Sigmoid colon (tissue), 7 donors: ENCODE data around the gene SAMD14. TPM values are rescaled to one million over a fixed set of nuclear protein-coding genes. Genes with fewer than 3 reads are reported as not detected.

ENCODE experiments used
- DNase-seq: peaks from one replicate; pipeline ENCODE4 v3.0.0-alpha.2; 2019
- H3K27ac ChIP-seq, 4 donors: fragments of 200-600 bp; sonication (generic); one replicate each; pipeline ENCODE4 v1.5.1; 2016 to 2019; ENCODE audit warnings: mild to moderate bottlenecking in 1 of 4
- H3K27me3 ChIP-seq, 3 donors: fragments of 200-600 bp; sonication (generic); one replicate each; pipeline ENCODE4 v1.5.1; 2019; ENCODE audit warnings: mild to moderate bottlenecking in 1 of 3
- H3K36me3 ChIP-seq, 4 donors: fragments of 200-600 bp; sonication (generic); one replicate each; pipeline ENCODE4 v1.5.1; 2016 to 2019
- H3K4me1 ChIP-seq, 4 donors: fragments of 200-600 bp; sonication (generic); one replicate each; pipeline ENCODE4 v1.5.1; 2017 to 2019
- H3K4me3 ChIP-seq, 4 donors: fragments of 200-600 bp; sonication (generic); one replicate each; pipeline ENCODE4 v1.5.1; 2017 to 2019; ENCODE audit warnings: mild to moderate bottlenecking in 2 of 4, moderate library complexity in 1 of 4
- H3K9me3 ChIP-seq, 4 donors: fragments of 200-600 bp in 3 of 4; sonication (generic) in 3 of 4; one replicate each; pipeline versions ENCODE4 v1.5.1 to v1.6.1; 2013 to 2019
- EP300 ChIP-seq, 4 donors: sonication (generic); formaldehyde crosslinking; IDR thresholded peaks; one replicate each; pipeline ENCODE4 v1.6.1; 2017; ENCODE audit warnings: antibody characterized with exemption in 4 of 4
- POLR2A ChIP-seq, 2 donors: fragments of 450-650 bp; IDR thresholded peaks; one replicate each; pipeline ENCODE4 v1.6.1; 2016; ENCODE audit warnings: antibody characterized with exemption in 2 of 2, mild to moderate bottlenecking in 2 of 2, moderate library complexity in 2 of 2
- POLR2AphosphoS5 ChIP-seq, 4 donors: sonication (generic); formaldehyde crosslinking; IDR thresholded peaks; one replicate each; pipeline ENCODE4 v1.6.1; 2017; ENCODE audit warnings: antibody characterized with exemption in 4 of 4
- WGBS, 2 donors: extraction: QIAGEN DNeasy Blood & Tissue Kit; methylation state at CpG; one replicate each; pipeline ENCODE4 v1.1.7; 2013; 5-methylcytosine and 5-hydroxymethylcytosine counted together
- intact Hi-C: fragments of 100-400 bp; cut with DNase I; formaldehyde crosslinking; loops from one replicate; pipeline ENCODE4 v1.15.1; 2023
- polyA plus RNA-seq, 3 donors: library from polyadenylated mRNA; stranded (reverse); fragments of 200-250 nt; gene quantifications; one replicate each; pipeline ENCODE4 v1.2.3, GENCODE V29; 2013
- total RNA-seq, 4 donors: library from RNA; depleted of rRNA; stranded (reverse); fragments of >200 nt; gene quantifications; one replicate each; pipeline ENCODE4 v1.1.0, GENCODE V29; 2016
- TF ChIP-seq, protein P1 (sequence below), 4 experiments: fragments of 450-650 bp in 3 of 4; fragments of 200-600 bp in 1 of 4; IDR thresholded peaks; one replicate each; pipeline ENCODE4 v1.5.1; 2016 to 2019; ENCODE audit warnings: antibody characterized with exemption in 4 of 4, mild to moderate bottlenecking in 3 of 4, moderate library complexity in 2 of 4
- donor health status: healthy with polysubstance abuse.
- donor health status: Bipolar disorder and iron deficiency.
- donor health status: healthy.

Gene SAMD14
- total and polyA plus RNA-seq, 7 donors, result 0.16 to 2.5 (median 0.92) TPM

DNA sequence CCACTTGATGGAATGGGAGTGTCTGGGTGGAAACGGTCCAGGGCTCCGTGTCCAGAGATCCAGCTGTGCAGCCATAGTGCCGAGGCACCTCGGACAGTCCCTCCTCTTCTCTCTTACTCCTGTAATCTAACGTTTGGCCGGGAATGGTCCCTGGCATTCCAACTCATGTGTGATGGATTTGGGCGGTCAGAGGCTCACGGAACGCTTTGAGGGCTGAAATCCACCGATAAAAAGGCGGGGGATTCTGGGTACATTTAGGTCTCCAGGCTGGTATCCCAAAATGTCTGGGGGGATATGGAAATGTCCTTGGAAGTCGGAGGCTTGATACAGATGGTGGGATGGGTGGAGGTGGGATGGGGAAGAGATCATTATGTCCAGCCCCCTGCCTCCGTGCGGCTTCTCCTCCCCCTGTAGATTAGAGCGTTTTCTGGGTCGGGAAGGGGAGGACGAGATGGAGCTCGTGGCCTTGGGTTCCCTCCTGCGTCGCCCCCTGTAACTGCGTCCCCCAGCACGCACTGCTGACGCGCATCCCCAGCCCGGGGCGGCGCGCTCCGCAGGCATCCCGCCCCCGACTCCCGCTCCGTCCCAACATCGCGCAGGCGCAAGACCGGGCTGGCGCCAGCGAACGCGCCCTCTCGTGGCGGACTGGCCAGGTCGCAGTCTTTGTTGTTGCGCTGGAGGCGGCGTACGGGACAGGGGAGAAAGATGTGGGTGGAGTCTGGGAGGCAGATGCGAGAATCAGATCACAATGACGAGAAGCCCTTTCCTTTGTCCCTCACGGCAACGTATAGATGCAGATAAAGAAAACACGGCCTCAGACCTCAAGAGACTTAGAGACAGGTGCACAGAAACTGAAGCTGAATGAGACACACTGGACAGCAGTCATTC, 31.3 kb upstream of the SAMD14 start:
- H3K27me3 ChIP-seq, result no peaks in the 10 kb centered on the region
- no peaks in the 10 kb centered on the region for H3K9me3 ChIP-seq
- H3K27ac ChIP-seq, result peak overlapping the region; percentile 73 to 80 (median 77)
- no peaks in the 10 kb centered on the region for H3K36me3 ChIP-seq
- intact Hi-C loops, result loop anchor here (2.0 to 5.0 kb wide), 2 partner anchors 20 to 44 kb away; no protein-coding TSS in a partner anchor
- peak overlapping the region; percentile 48 to 61 (median 52) for H3K4me3 ChIP-seq
- H3K4me1 ChIP-seq, result peaks cover 2 to 37% (median 27%) of the 10 kb centered on the region in 4 donors
- peak; percentile 96 for DNase-seq
- TF ChIP-seq POLR2AphosphoS5 (IDR thresholded peaks at IDR 0.05), result peak; percentile 70 to 93 (median 86)
- TF ChIP-seq, protein P1, sequence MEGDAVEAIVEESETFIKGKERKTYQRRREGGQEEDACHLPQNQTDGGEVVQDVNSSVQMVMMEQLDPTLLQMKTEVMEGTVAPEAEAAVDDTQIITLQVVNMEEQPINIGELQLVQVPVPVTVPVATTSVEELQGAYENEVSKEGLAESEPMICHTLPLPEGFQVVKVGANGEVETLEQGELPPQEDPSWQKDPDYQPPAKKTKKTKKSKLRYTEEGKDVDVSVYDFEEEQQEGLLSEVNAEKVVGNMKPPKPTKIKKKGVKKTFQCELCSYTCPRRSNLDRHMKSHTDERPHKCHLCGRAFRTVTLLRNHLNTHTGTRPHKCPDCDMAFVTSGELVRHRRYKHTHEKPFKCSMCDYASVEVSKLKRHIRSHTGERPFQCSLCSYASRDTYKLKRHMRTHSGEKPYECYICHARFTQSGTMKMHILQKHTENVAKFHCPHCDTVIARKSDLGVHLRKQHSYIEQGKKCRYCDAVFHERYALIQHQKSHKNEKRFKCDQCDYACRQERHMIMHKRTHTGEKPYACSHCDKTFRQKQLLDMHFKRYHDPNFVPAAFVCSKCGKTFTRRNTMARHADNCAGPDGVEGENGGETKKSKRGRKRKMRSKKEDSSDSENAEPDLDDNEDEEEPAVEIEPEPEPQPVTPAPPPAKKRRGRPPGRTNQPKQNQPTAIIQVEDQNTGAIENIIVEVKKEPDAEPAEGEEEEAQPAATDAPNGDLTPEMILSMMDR (IDR thresholded peaks at IDR 0.05), result peak; percentile 84 to 98 (median 90)
- peak in 1 of 2 donors; percentile 44 for TF ChIP-seq POLR2A (IDR thresholded peaks at IDR 0.05)
- no peak for TF ChIP-seq EP300 (IDR thresholded peaks at IDR 0.05)
- WGBS, 2 donors, result 0 to 1% methylated on average over 53 of the region's 53 CpGs

DNA sequence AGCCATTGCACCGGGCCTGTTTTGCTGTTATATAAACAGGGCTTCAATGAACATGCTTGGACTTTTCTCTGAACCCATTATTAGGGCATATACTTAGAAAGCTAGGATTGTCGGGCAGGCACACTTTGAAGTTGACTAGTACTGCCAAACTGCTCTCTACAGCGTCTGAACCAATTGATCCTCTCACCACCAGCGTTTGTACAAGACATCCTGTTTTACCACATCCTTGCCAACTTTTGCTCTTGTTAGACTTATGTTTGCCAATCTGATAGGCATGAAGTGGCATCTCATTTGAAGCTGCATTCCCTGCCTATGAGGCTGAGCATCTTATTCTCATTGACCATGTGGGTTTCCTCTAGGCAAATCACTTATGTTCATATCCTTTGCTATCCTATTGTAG, 27.9 kb upstream of the SAMD14 start:
- Histone ChIP-seq H3K36me3 (no peaks in the 10 kb centered on the region), H3K4me1 (peaks cover 0 to 40% (median 36%) of the 10 kb centered on the region in 4 donors), H3K27ac (no peak overlapping the region), H3K4me3 (no peak overlapping the region), H3K27me3 (no peaks in the 10 kb centered on the region), H3K9me3 (no peaks in the 10 kb centered on the region)
- no peak for DNase-seq
- TF ChIP-seq, protein P1 (IDR thresholded peaks at IDR 0.05), result no peak
- TF ChIP-seq POLR2AphosphoS5 (IDR thresholded peaks at IDR 0.05) (no peak), POLR2A (IDR thresholded peaks at IDR 0.05) (no peak), EP300 (IDR thresholded peaks at IDR 0.05) (no peak)
- intact Hi-C loops, result no loop called here
- WGBS, 2 donors, result 63 to 64% methylated on average over 4 of the region's 4 CpGs

DNA sequence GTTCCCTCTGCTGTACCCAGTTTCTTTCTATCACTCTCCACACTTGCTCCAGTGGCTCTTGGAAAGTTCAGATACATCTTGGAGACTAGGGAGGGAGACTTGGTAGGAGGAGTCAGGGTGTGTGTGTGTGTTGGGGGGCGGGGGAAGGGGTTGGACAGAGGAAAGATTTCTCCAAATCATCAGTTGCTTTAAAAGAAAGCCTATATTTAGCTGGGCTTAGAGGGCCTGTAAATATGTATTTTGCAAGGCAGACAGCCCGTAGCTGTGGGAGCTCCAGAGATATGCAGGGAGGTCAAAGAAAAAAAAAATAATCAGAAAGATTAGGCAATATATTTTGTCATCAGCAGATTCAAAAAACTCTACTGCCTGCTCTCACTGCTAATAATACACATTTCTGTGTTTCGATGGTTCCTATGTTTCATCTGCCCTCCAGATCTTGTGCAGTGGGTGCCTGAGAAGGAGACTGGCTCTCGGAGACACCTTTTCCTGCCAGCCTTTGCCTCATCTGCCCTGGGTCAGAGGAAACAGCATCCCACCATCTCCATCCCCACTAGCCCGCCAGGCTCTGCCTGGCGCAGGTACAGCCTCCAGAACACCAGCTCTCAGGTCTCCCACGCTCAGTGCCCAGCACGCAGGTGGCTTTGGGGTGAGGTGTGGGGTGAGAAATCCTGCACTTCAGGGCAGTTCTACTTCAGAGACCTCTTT, 25.3 kb upstream of the SAMD14 start:
- 78 to 91% methylated on average over 8 of the region's 8 CpGs for WGBS, 2 donors
- peaks cover 0 to 45% (median 41%) of the 10 kb centered on the region in 4 donors for H3K4me1 ChIP-seq
- no peak overlapping the region for H3K4me3 ChIP-seq
- DNase-seq, result no peak
- H3K27ac ChIP-seq, result peak overlapping the region; percentile 89 to 95 (median 92)
- intact Hi-C loops, result no loop called here
- H3K36me3 ChIP-seq, result no peaks in the 10 kb centered on the region
- no peaks in the 10 kb centered on the region for H3K9me3 ChIP-seq
- TF ChIP-seq EP300 (IDR thresholded peaks at IDR 0.05), result no peak
- TF ChIP-seq POLR2AphosphoS5 (IDR thresholded peaks at IDR 0.05), result no peak
- no peak for TF ChIP-seq POLR2A (IDR thresholded peaks at IDR 0.05)
- TF ChIP-seq, protein P1 (IDR thresholded peaks at IDR 0.05), result no peak
- no peaks in the 10 kb centered on the region for H3K27me3 ChIP-seq

DNA sequence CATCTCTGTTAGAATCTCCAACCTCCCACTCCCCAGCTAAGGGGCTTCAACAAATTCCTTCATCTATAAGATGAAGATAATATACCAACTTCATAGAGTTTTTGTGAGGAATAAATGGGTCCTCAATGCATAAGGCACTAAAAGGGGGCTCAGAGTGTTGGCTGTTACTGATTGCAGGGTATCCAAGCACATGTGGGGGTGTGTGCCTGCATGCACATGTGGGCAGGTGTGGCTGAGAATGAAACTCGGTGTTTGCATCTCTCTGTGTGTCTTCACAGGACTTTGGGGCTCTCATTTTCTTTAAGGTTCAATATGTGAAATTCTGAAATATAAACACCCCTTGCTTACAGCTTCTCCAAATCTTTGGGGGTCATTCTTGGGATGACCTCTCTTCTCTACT, 24.6 kb upstream of the SAMD14 start:
- no peaks in the 10 kb centered on the region for H3K9me3 ChIP-seq
- peak overlapping the region; percentile 89 to 95 (median 92) for H3K27ac ChIP-seq
- TF ChIP-seq POLR2A (IDR thresholded peaks at IDR 0.05), result no peak
- TF ChIP-seq, protein P1 (IDR thresholded peaks at IDR 0.05), result no peak
- H3K4me1 ChIP-seq, result peaks cover 0 to 47% (median 42%) of the 10 kb centered on the region in 4 donors
- no peaks in the 10 kb centered on the region for H3K27me3 ChIP-seq
- no peak overlapping the region for H3K4me3 ChIP-seq
- WGBS, 2 donors, result 38 to 51% methylated on average over 1 of the region's 1 CpG
- no peaks in the 10 kb centered on the region for H3K36me3 ChIP-seq
- intact Hi-C loops, result no loop called here
- no peak for DNase-seq
